ENCODE results near the gene SH2D3C.

SH2D3C gene

GRCh38 chr9:127769101-127769500 lies 9.4 kb downstream of the SH2D3C start:
- Histone ChIP-seq H3K4me3 (ENCODE audit: low read depth, low read length) (no peak overlapping the region), H3K27ac (no peak overlapping the region), H3K27me3 (replicated peaks) (no peaks in the 10 kb centered on the region), H3K36me3 (replicated peaks) (no peaks in the 10 kb centered on the region)
- TF ChIP-seq CTCF (IDR thresholded peaks at IDR 0.05; ENCODE audit: low read depth, low read length, missing control alignments): no peak
- no peak for DNase-seq
- in situ Hi-C loops (cut with HindIII; ENCODE audit: low pct_ligation_motif_present, low sequenced_read_pairs): loop anchor here (25.0 kb wide), 1 partner anchor 93 kb away; the partner anchor contains the start of gene ENG

GRCh38 chr9:127768698-127769097 lies 9.8 kb downstream of the SH2D3C start:
- DNase-seq: no peak
- Histone ChIP-seq H3K27me3 (replicated peaks) (no peaks in the 10 kb centered on the region), H3K27ac (no peak overlapping the region), H3K36me3 (replicated peaks) (no peaks in the 10 kb centered on the region), H3K4me3 (ENCODE audit: low read depth, low read length) (no peak overlapping the region)
- no peak for TF ChIP-seq CTCF (IDR thresholded peaks at IDR 0.05; ENCODE audit: low read depth, low read length, missing control alignments)
- in situ Hi-C loops (cut with HindIII; ENCODE audit: low pct_ligation_motif_present, low sequenced_read_pairs): loop anchor here (25.0 kb wide), 1 partner anchor 94 kb away; the partner anchor contains the start of gene ENG

- peak; percentile 15 for DNase-seq
- Histone ChIP-seq H3K27ac (peak overlapping the region; percentile 40), H3K27me3 (replicated peaks) (no peaks in the 10 kb centered on the region), H3K36me3 (replicated peaks) (no peaks in the 10 kb centered on the region), H3K4me3 (ENCODE audit: low read depth, low read length) (no peak overlapping the region)
- no peak for TF ChIP-seq CTCF (IDR thresholded peaks at IDR 0.05; ENCODE audit: low read depth, low read length, missing control alignments)
- in situ Hi-C loops (cut with HindIII; ENCODE audit: low pct_ligation_motif_present, low sequenced_read_pairs): loop anchor here (25.0 kb wide), 1 partner anchor 94 kb away; the partner anchor contains the start of gene ENG
Measured at GRCh38 chr9:127767909-127768331, 10.5 kb downstream of the SH2D3C start.

- Histone ChIP-seq H3K27ac (no peak overlapping the region), H3K4me3 (ENCODE audit: low read depth, low read length) (no peak overlapping the region), H3K27me3 (replicated peaks) (no peaks in the 10 kb centered on the region), H3K36me3 (replicated peaks) (no peaks in the 10 kb centered on the region)
- no peak for TF ChIP-seq CTCF (IDR thresholded peaks at IDR 0.05; ENCODE audit: low read depth, low read length, missing control alignments)
- in situ Hi-C loops (cut with HindIII; ENCODE audit: low pct_ligation_motif_present, low sequenced_read_pairs): loop anchor here (25.0 kb wide), 1 partner anchor 95 kb away; the partner anchor contains the start of gene ENG
- no peak for DNase-seq
Measured at GRCh38 chr9:127767410-127767809, 11.1 kb downstream of the SH2D3C start.

- no peaks in the 10 kb centered on the region for H3K27me3 ChIP-seq (replicated peaks)
- no peaks in the 10 kb centered on the region for H3K36me3 ChIP-seq (replicated peaks)
- TF ChIP-seq CTCF (IDR thresholded peaks at IDR 0.05; ENCODE audit: low read depth, low read length, missing control alignments): no peak
- H3K27ac ChIP-seq: no peak overlapping the region
- DNase-seq: no peak
- no peak overlapping the region for H3K4me3 ChIP-seq (ENCODE audit: low read depth, low read length)
- in situ Hi-C loops (cut with HindIII; ENCODE audit: low pct_ligation_motif_present, low sequenced_read_pairs): loop anchor here (25.0 kb wide), 1 partner anchor 97 kb away; the partner anchor contains the start of gene ENG
Measured at GRCh38 chr9:127765418-127765817, 13.0 kb downstream of the SH2D3C start.

GRCh38 chr9:127763918-127764384 lies 14.5 kb downstream of the SH2D3C start:
- in situ Hi-C loops (cut with HindIII; ENCODE audit: low pct_ligation_motif_present, low sequenced_read_pairs): loop anchor here (25.0 kb wide), 1 partner anchor 98 kb away; the partner anchor contains the start of gene ENG
- Histone ChIP-seq H3K36me3 (replicated peaks) (no peaks in the 10 kb centered on the region), H3K27me3 (replicated peaks) (no peaks in the 10 kb centered on the region), H3K27ac (no peak overlapping the region), H3K4me3 (ENCODE audit: low read depth, low read length) (no peak overlapping the region)
- TF ChIP-seq CTCF (IDR thresholded peaks at IDR 0.05; ENCODE audit: low read depth, low read length, missing control alignments): peak; percentile 57
- DNase-seq: no peak

All from brain microvascular endothelial cell (primary cell).